Astrocyte (in vitro differentiated cells and primary cell): Measurements from ENCODE around the gene RAC2. TPM values are rescaled to one million over a fixed set of nuclear protein-coding genes. Genes with fewer than 3 reads are reported as not detected.

ENCODE experiments used
- DNase-seq: peaks from one replicate; pipeline ENCODE4 v3.0.0-alpha.2; 2010; ENCODE audit warnings: low read depth
- FAIRE-seq: peaks from 2 replicates; lab custom pipeline; 2011; peaks lifted over from hg19 to GRCh38; lab: Jason Lieb, UNC
- H2AFZ ChIP-seq: 2 replicates; pipeline ENCODE4 v1.6.0; 2012; ENCODE audit warnings: low read depth, low read length, inconsistent platforms
- H3K27ac ChIP-seq: 2 replicates; pipeline ENCODE4 v1.5.1; 2011; ENCODE audit warnings: low read depth, low read length, inconsistent platforms
- H3K27me3 ChIP-seq: 2 replicates; pipeline ENCODE4 v1.6.0; 2011; ENCODE audit warnings: low read length, inconsistent platforms; ENCODE audit not compliant: insufficient read depth
- H3K36me3 ChIP-seq: 2 replicates; pipeline ENCODE4 v1.5.1; 2011; ENCODE audit warnings: low read length, inconsistent platforms; ENCODE audit not compliant: insufficient read depth
- H3K4me1 ChIP-seq: 2 replicates; pipeline ENCODE4 v1.5.1; 2011; ENCODE audit warnings: low read length, inconsistent platforms; ENCODE audit not compliant: insufficient read depth
- H3K4me2 ChIP-seq: 2 replicates; pipeline ENCODE4 v1.6.0; 2012; ENCODE audit warnings: low read length, inconsistent platforms
- H3K4me3 ChIP-seq: 2 replicates; pipeline ENCODE4 v1.5.1; 2011; ENCODE audit warnings: low read depth, mild to moderate bottlenecking, low read length, inconsistent platforms; ENCODE audit not compliant: insufficient read depth
- H3K79me2 ChIP-seq: 2 replicates; pipeline ENCODE4 v1.6.0; 2012; ENCODE audit warnings: mild to moderate bottlenecking, low read length, inconsistent platforms; ENCODE audit not compliant: insufficient read depth
- H3K9ac ChIP-seq: 2 replicates; pipeline ENCODE4 v1.6.0; 2012; ENCODE audit warnings: mild to moderate bottlenecking, low read length, inconsistent platforms
- H3K9me3 ChIP-seq: 2 replicates; pipeline ENCODE4 v1.5.1; 2012; ENCODE audit warnings: low read depth, mild to moderate bottlenecking, low read length, inconsistent platforms; ENCODE audit not compliant: insufficient read depth
- H4K20me1 ChIP-seq: 2 replicates; pipeline ENCODE4 v1.6.0; 2012; ENCODE audit warnings: low read length, inconsistent platforms; ENCODE audit not compliant: insufficient read depth
- H3K27ac Mint-ChIP-seq: one replicate; pipeline ENCODE4 v1.8.0; 2021; ENCODE audit warnings: mild to moderate bottlenecking, mixed read lengths; ENCODE audit not compliant: unreplicated experiment
- H3K27me3 Mint-ChIP-seq: one replicate; pipeline ENCODE4 v1.8.0; 2021; ENCODE audit warnings: low read depth, mixed read lengths; ENCODE audit not compliant: unreplicated experiment
- H3K36me3 Mint-ChIP-seq: one replicate; pipeline ENCODE4 v1.8.0; 2021; ENCODE audit warnings: low read depth, mixed read lengths; ENCODE audit not compliant: unreplicated experiment
- H3K4me1 Mint-ChIP-seq: one replicate; pipeline ENCODE4 v1.8.0; 2021; ENCODE audit warnings: low read depth, mixed read lengths; ENCODE audit not compliant: unreplicated experiment
- H3K4me3 Mint-ChIP-seq: one replicate; pipeline ENCODE4 v1.8.0; 2021; ENCODE audit warnings: mild to moderate bottlenecking, moderate library complexity, mixed read lengths; ENCODE audit not compliant: unreplicated experiment
- H3K9me3 Mint-ChIP-seq: one replicate; pipeline ENCODE4 v1.8.0; 2021; ENCODE audit warnings: mild to moderate bottlenecking, mixed read lengths; ENCODE audit not compliant: unreplicated experiment
- EZH2 ChIP-seq: IDR thresholded peaks from 2 replicates; pipeline ENCODE4 v1.6.1; 2012; ENCODE audit warnings: mild to moderate bottlenecking, low read length, inconsistent platforms; ENCODE audit not compliant: insufficient read depth
- total RNA-seq: library from RNA; stranded (reverse); gene quantifications from 2 replicates; pipeline ENCODE4 v1.2.1, GENCODE V29; 2021
- TF ChIP-seq, protein P1 (sequence below): IDR thresholded peaks from 2 replicates; pipeline ENCODE4 v1.5.1; 2011; ENCODE audit warnings: low read depth, mild to moderate bottlenecking, inconsistent platforms, low read length, moderate library complexity; ENCODE audit not compliant: insufficient read depth

RAC2 gene
- total RNA-seq, 1 donor from 2014 or later, result 0.61 TPM

DNA sequence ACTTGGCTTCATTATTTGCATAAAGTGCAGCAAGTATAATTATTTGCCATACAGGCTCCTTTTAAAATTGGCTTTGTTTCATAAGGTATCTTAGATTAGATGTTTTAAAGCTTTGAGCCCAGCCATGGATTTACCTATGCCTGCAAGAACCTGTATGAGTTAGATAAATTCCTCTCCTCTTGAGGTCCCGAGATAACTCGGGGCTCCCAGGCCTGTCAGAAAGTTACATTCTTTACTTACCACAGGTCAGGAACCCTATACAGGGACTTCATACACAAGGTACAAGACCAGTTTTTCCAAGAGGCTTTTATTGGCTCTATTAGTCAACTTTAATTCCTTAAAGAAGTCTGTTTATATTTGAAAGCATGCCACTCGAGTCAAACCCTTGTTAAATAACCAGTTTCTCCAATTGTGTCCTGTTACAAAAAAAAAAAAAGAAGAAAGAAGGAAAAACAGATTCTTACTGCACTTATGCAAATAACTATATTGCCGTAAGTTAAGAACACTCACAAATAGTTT is 53.7 kb downstream of the RAC2 start:
- Histone ChIP-seq H3K9me3 (no peaks in the 10 kb centered on the region), H2AFZ (no peak overlapping the region), H3K4me2 (no peak overlapping the region), H3K9ac (no peak overlapping the region), H3K27me3 (no peaks in the 10 kb centered on the region), H3K4me3 (no peak overlapping the region), H4K20me1 (no peaks in the 10 kb centered on the region), H3K27ac (no peak overlapping the region), H3K79me2 (no peaks in the 10 kb centered on the region), H3K4me1 (peaks cover 36% of the 10 kb centered on the region), H3K36me3 (no peaks in the 10 kb centered on the region)
- peaks cover 9% of the 10 kb centered on the region for H3K9me3 Mint-ChIP-seq
- no peaks in the 10 kb centered on the region for H3K36me3 Mint-ChIP-seq
- no peak overlapping the region for H3K4me3 Mint-ChIP-seq
- TF ChIP-seq EZH2, result no peak
- TF ChIP-seq, protein P1, sequence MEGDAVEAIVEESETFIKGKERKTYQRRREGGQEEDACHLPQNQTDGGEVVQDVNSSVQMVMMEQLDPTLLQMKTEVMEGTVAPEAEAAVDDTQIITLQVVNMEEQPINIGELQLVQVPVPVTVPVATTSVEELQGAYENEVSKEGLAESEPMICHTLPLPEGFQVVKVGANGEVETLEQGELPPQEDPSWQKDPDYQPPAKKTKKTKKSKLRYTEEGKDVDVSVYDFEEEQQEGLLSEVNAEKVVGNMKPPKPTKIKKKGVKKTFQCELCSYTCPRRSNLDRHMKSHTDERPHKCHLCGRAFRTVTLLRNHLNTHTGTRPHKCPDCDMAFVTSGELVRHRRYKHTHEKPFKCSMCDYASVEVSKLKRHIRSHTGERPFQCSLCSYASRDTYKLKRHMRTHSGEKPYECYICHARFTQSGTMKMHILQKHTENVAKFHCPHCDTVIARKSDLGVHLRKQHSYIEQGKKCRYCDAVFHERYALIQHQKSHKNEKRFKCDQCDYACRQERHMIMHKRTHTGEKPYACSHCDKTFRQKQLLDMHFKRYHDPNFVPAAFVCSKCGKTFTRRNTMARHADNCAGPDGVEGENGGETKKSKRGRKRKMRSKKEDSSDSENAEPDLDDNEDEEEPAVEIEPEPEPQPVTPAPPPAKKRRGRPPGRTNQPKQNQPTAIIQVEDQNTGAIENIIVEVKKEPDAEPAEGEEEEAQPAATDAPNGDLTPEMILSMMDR, result no peak
- H3K27ac Mint-ChIP-seq, result no peak overlapping the region
- FAIRE-seq (no peak), DNase-seq (no peak)
- H3K4me1 Mint-ChIP-seq, result peaks cover 21% of the 10 kb centered on the region
- H3K27me3 Mint-ChIP-seq, result no peaks in the 10 kb centered on the region

DNA sequence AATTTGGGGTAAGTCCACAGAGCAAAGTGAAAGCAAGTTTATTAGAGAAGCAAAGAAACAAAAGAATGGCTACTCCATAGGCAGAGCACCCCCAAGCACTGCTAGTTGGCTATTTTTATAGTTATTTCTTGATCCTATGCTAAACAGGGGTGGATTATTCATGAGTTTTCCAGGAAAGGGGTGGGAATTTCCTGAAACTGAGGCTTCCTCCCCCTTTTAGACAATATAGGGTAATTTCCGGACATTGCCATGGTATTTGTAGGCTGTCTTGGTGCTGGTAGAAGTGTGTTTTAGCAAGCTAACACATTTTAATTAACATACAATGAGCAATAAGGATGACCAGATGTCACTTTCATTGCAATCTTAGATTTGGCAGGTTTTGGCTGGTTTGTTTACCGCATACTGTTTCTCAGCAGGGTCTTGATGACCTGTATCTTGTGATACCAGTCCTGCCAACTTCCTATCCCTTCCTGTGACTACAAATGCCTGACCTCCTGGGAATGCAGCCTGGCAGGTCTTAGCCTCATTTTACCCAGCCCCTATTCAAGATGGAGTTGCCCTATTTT is 55.1 kb downstream of the RAC2 start:
- Histone ChIP-seq H3K9ac (no peak overlapping the region), H4K20me1 (no peaks in the 10 kb centered on the region), H3K4me1 (peaks cover 36% of the 10 kb centered on the region), H3K4me2 (peak overlapping the region; percentile 87), H3K79me2 (no peaks in the 10 kb centered on the region), H3K27ac (peak overlapping the region; percentile 18), H3K27me3 (no peaks in the 10 kb centered on the region), H3K36me3 (no peaks in the 10 kb centered on the region), H3K9me3 (no peaks in the 10 kb centered on the region), H2AFZ (no peak overlapping the region), H3K4me3 (no peak overlapping the region)
- no peak overlapping the region for H3K4me3 Mint-ChIP-seq
- H3K27me3 Mint-ChIP-seq, result peaks cover 5% of the 10 kb centered on the region
- no peak for TF ChIP-seq EZH2
- TF ChIP-seq, protein P1, result no peak
- DNase-seq (peak; percentile 47), FAIRE-seq (no peak)
- peak overlapping the region; percentile 34 for H3K27ac Mint-ChIP-seq
- peaks cover 21% of the 10 kb centered on the region for H3K4me1 Mint-ChIP-seq
- no peaks in the 10 kb centered on the region for H3K36me3 Mint-ChIP-seq
- H3K9me3 Mint-ChIP-seq, result peaks cover 3% of the 10 kb centered on the region
